ENCODE measurements around the gene GPC5.

Gene GPC5

DNA sequence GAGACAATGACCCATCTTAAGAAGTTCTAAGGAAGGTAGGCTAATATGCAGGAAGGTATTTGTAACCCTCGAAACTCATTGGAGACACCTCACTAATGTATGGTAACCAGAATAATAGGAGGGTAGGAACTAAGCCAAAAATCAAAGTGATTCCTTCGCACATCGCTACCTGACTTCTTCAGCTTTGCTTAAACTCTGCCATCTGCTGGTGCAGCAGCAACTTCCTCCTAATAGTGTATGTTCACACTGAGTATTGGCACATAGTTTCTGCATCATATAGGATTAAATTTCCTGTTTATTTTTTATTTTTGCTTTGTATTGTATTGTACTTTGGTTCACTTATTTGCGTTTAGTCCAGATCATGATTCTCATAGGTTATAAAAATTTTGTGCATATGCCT lies 676.2 kb downstream of the GPC5 start:
- DNase-seq: no peak

DNA sequence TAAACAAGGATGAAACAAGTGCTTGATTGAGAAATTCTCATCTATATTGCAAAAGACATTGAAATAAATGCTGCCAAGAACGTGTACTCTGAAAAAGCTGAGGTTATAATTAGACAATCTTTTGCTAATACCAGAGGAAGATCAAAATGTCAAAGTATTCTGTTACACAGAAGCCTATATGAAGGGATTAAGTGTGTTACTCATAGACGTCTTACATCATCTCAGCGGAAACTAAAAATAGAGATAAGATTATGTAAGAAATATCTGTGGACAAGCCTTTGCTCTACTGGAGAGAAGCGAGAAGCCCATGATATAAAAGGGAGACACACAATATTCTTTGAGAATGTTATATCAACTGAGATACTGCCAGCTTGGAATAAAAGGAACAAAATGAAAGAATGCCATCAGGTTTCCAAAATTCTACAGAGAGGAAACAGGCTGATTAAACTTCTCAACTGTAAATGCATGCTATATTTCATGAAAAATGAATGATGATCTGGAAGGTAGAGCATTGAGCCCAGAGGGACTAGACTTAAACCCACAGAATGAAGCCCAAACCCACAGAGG lies 699.0 kb downstream of the GPC5 start:
- DNase-seq: no peak

DNA sequence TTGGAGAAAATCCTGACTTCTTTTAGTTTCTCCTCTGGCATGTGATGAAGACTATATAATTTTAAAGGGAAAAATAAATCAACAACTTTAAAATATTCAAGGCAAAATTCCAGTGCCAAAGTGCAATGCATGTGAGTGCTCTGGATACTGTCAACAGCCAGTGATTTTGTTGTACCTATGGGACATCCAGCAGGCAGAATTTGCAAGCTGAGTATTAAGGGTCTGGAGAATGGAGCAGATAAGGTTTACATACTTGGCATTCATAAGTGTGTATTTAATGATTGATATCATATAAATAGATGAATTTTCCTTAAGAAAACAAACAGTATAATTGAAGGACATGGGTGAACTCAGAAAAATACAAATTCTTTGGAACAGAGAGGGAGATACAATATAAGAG lies 703.4 kb downstream of the GPC5 start:
- no peak for DNase-seq

DNA sequence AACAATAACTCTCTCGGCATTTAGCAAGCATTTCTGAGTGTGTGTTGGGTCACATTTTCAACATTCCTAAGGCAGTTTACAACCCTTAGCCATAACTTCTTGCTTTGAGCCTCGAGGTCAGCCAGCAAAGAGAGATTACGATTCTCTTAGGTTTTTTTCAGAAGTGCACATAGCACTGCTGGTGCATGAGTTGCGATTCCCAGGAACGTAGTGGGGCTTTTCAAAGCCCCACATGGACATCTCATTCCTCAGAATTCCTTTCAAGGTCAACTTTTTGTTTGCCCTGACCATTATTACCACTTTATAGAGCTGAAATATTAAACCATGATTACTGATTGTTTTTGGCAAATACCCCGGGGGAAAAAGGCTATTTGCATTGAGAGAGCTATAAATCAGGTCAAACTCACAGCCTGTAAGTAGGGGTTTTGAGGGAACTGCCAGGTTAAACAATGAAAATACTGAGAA lies 705.3 kb downstream of the GPC5 start:
- DNase-seq: no peak

DNA sequence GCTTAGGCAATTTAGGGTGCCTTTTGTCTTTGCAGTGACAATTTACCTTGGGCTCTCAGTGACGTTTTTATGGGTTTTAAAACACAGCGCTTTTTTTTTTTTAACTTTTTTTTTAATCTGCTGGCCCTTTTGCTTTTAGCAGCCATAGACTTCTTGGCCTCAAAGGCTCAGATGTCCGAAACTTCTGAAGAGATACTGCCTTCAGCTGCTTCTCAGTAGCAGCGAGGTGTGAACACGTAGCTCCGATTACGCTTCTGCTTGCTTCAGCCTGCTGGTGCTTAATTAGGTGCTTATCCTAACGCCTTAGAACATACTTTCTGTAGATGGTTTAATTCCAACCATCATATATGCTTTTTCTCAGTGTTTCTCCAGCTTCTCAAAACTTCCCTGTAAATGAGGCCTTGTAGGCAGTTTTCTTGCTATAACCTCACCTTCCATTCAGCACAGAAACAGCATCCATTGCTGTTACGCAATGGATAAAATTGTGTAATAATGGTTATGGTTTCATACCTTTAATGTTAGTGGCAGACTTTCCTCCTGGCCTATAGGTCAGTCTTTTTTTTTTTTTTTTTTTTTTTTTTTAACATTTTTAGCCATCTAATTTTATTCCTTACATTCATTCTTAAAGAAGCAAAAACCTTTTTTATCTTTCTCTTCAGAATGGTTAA lies 723.9 kb downstream of the GPC5 start:
- DNase-seq: no peak

DNA sequence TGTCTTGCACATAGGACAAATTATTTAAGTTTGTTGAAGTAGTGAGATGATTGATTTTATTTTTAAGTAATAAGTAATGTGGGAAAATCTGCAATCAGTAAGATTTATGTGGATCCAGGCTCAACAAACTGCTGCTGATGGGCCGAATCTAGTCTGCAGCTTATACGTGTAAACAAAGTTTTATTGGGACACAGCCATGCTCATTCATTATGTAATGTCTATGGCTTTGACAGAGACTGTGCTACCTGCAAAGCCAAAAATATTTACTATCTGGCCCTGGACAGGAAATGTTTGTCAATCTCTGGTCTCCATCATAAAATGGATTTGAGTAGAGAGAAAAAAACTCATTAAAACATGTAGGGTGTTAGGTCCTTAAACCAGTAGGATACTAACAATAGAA lies 728.0 kb downstream of the GPC5 start:
- DNase-seq: no peak

DNA sequence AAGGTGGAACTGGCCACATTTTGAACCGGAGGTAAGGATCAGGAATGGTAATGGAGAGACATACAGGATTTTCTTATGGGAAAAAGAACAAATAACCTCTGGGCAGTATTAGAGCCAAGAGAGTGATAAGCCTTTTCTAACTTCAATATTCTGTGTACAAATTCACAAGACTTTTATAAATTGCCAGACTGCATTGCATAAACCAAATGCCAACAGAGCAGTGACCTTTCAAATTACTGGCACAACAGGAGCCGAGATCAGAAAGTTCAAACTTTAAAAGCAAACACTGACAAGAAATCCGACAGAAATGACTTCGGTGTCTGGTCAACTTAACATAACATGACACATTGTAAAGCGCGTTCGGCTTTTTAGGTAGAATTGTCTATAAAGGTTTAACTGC lies 737.1 kb downstream of the GPC5 start:
- DNase-seq: no peak

DNA sequence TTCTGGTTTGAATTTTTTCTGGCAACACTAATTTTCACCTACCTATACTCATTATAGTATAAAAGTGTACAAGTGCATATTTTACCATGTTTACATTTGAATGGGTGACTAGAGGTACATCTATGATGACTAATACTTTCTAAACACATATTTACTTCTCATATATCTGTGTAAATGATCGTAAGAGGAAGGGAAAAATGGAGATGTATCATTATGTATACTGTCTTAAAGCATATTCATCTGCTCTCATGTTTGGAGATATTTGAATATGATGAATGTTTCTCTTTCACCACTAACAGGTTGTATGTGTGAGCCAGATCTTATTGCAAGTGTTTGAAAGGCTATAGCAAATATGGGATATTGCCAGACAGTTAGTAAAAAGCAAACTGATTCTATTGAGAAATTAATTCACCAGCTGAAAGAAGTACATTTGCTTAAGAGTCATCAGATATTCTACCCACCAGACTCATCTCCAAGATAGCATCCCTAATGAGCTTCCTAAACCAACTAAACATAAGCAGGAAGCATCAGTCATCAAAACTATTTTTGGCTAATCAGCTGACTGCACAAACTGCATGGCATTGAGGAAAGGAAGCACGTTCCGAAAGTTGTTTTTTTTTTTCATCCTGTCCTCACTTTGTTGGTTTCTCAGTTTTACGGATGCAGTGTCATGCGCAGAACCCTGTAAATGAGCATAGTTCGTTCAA lies 738.2 kb downstream of the GPC5 start:
- no peak for DNase-seq

DNA sequence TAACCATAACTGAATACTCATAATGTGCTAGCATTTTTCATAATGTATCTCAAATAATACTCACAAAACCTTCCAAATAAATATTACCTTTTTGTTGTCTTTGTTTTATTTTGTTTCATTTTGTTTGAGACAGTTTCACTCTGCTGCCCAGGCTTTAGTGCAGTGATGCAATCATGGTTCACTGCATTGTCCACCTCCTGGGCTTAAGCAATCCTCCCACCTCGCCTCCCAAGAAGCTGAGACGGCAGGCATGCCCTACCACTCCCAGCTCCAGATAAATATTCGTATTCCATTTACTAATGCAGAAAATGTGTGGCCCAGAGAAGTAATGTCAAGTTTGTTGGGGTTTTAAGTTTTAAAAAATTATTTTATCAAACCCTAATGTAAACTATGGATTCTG lies 739.1 kb downstream of the GPC5 start:
- DNase-seq: no peak

DNA sequence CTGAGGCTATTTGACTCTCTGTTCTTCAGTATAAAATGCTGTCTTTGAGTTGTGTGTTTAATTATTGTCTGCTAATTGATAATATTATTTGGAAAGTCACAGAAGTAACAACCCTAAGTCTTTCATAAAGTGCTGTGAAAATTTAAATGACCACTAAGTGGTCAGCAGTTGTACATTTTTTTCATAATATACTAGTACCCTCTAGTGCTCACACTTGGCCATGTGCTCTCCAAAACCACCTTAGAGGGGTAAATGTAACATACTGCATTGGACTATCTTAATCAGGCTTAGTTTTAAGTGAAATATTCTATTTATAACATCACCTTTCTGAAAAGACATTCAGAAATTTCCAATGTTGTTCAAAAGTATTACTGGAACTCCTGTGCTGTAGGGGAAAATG lies 745.3 kb downstream of the GPC5 start:
- no peak for DNase-seq

DNA sequence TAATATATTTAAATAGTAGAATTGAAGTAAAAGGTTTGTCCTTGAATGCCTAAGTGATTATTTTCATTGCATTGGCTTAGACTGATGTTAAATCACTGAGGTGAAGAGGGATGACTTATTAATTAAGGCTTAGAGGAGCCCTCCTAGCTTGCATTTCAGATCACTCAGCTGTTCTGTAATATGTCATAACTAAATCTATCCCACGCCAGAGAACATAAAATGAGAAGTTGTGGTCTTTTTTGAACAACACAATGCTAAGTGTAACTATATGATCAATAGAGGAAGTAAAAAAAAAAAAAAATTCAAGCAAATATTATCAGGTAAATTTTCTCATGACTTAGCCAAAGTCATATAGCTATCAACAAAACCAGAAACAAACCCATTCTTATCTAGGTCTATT lies 752.2 kb downstream of the GPC5 start:
- no peak for DNase-seq

DNA sequence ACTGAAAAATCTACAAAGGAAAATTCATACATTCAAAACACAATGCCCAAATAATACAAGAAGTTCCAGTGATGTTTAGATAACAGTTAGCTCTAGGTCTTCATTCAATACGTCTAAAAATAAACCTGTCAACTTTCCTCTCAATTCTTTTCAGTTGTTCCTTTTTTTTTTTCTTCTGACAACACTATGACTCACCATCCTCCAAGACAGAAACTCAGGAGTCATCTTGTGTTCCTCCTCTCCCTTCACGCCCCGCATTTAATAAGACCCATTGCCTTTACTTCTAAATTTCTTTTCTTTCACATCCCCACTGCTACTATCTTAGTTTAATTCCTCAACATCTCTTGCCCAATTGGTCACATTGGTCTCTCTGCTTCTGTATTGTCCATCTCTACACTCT lies 759.9 kb downstream of the GPC5 start:
- DNase-seq: no peak

DNA sequence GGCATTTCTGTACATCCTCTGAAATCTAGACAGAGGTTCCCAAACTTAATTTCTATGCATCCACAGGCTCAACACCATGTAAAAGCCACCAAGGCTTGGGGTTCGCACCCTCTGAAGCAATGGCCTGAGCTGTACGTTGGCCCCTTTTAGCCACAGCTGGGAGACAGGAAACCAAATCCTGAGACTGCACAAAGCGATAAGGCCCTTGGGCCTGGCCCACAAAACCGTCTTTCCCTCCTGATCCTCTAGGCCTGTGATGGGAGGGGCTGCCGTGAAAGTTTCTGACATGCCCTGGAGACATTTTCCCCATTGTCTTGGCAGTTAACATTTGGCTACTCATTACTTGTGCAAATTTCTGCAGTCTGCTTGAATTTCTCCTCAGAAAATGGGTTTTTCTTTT lies 766.4 kb downstream of the GPC5 start:
- no peak for DNase-seq

DNA sequence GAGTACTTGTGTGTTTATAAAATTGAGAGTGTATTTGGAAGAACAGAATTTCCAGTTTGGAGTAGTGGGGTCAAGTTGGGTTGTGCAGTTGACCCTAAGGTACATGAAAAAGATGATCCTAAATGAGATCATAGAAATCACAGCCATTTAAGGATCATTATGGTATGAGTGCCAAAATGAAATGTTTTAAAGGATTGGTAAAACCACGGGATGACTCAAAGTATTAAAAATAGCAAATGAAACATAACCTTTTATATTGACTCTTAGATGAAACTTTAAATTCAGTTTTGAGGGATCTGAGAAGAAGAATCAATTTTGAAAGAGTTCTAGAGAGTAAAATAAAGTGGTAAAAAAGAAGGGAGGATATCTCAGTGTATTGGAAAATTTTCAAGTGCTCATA lies 773.8 kb downstream of the GPC5 start:
- DNase-seq: no peak

DNA sequence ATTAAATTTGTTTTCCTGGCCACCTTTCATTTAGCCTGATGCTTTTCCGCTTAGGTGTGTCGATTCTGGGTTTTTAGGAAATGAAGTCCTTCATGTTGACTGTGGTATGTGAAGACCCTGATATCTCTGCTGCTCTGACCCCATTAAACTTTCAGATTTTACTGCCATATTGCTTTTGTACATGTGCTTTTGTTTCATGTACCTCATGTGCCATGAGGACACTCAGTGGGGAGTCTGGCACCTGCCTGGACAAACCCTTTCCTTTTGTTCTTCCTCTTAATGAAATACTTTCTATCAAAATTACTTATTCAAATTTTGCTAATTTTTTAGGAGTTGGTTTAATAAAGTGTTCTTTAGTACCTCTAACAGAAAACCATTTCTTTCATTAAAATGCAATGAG lies 774.8 kb downstream of the GPC5 start:
- DNase-seq: no peak

DNA sequence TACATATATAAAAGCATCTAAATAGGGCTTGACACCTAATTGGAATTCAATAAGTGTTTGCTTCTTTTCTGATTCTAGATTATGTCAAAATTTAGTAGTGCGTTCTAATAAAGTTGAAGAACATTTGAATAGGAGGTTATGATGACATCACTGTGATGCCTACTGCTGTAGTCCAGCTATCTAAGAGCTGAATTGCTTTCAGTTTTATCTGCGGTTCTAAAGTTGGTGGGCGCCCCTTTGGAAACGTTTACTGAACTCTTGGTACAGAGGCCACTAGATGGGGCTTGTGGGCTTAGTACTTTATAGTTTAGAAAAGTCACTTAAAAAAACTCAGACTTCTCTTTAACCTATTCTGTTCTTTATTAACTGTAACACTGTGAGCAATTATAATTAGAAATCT lies 776.9 kb downstream of the GPC5 start:
- DNase-seq: no peak

DNA sequence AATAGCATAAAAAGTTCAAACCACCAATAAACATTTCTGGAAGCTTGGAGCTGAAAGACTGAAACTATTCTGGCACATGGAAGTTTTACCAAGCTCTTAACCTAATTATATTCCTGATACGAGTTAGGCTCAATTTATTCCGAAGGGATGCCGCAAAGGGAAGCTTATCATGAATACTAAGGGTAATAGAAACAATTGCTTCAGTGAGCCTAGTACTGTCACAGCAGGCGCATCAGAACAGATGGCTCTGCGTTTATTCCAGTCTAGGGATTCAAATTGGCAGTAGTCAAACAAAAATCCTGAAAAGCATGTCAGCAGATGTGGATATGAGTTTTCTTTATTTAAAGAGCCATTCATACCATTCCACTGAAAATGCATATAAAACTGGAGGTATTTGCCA lies 779.5 kb downstream of the GPC5 start:
- no peak for DNase-seq

DNA sequence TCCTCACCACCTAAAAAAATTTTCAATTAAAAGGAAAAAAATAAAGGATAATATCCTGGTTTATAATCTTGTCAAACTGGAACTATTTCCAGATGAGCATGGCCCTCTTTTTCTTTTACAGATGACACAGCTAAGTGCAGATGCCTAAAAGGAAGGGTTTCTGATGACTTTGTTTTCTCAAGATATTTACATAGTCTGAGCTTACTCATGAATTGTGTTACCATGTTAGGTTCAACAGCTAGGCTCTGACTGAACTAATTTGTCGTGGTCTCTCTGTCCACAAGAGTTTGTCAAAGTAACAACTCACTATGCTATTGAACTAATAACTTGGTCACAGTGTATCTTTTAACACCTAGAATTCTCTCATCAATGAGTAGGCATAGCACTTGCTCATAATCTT lies 780.8 kb downstream of the GPC5 start:
- no peak for DNase-seq

DNA sequence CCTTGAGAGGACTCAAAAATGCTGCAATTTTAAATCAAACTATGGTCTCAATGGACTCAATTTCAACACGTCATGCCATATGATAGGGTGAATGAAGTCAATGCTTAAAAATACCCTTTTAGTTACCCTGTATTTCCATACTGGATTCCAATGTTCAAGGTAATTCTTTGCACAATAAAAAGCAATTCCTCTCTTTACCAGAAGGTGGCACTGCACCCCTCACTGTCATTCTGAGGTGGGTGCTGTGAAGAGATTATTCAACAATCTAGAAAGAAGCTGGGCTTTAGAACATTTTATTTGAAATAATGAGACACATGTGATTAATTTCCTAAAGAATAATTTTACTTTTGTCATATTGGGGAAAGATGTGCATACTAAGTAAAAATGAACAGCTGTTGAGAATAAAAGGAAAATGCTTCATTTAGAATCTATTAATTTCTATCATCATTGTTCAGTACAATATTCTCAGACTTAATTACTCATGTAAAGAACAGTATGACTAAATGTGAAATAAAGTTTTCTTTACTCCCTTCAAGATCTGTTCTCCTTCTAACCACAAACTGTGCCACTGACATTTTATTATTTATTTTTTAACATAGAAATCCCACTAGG lies 789.1 kb downstream of the GPC5 start:
- peak; percentile 7 to 15 for DNase-seq

DNA sequence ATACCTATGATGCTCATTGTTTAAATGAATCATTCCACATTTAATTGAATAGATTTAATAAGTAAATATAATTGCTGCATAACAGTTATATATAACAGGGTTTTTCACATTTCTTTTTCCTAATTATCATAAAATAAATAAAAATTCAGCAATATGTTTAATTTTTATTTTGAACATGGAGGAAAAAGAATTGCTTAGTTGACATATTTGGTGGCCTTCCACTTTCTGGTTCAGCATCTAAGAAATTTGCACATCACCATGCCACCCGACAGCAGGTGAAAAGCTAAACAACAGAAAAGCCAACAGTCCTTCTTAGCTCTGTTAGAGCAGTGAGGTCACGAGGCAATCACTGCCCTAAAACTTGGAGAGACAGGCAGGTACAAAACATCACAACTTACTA lies 790.2 kb downstream of the GPC5 start:
- no peak for DNase-seq

DNA sequence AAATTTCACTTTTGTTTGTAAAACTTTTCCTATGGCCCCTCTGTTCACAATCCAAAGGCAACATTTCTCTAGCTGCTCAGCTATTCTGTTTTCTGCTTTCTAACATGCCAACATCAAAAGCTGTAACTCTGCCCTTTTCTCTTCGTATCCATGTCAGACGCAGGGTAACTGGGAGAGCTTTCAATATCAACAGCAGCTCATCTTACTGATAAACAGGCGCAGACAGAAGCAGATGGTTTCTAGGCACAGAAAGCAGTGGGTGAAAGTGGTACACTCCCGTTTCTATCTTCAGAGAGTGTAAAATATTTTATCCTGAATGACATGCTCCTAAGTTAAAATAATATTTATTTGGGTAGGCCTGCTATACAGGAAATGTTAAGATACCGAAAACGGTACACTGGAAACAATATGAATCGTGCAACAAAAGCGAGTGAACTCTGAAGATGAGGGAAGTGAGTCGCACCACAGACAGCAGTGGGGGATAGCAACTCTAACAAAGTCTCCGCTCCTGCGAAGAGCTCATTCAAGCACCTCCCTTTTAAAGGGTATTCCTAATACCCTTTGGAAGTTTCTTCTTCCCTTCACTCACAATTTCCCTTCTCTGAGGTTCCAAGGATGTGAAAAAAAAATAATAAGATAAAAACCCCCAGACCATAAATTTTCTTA lies 798.3 kb downstream of the GPC5 start:
- no peak for DNase-seq

DNA sequence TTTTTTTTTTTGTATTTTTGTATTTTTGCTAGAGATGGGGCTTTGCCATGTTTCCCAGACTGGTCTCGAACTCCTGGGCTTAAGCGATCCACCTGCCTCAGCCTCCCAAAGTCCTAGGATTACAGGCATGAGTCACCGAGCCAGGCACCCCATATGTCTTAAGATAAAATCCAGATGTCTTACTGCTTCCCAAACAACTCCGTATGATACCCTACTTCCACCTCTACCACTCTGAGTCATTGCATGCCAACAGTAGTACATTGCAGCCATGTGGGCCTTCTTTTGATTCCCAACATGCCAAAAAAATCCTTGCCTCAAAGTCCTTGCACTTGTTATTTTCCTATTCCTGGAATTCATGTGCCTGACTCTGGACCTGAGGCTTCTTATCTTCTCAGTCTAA lies 799.2 kb downstream of the GPC5 start:
- no peak for DNase-seq

DNA sequence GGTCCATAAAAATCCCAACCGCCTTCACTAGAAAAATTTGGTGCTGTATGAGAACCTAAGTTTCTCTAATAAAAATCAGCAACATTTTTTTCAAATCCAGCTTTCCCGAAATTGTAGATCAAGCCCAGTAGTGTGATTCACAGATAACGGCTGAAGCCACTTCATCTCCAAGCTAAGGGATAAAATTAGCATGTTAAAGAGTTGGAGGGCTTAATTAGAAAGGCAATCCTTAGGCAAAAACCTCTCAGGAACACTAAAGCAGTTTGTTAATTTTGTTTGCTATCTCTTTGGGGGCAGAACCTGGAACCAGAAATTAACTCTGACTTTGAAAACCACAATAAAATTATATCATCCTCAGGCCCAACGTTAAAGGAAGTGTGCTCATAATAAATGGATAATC lies 820.2 kb downstream of the GPC5 start:
- no peak for DNase-seq

DNA sequence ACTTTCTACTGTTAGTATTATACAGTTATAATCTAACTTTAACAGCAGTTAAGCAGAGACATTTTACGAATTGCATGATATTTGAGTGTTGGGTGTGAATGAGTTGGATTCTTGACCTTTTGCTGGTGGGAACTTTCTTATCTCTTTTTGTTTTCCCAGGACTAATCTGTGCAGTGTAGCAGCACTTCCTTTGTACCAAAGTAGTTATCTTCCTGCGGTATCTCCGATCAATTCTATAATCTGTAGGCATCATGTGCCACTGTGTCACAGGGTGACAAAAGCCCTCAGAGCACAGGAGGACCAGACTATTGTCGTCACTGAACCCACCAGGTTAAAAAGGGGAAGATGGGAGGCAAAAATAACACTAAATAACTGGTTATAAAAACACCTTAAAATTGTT lies 823.5 kb downstream of the GPC5 start:
- no peak for DNase-seq
